ENCODE measurements around the gene B4GALNT3. TPM values are rescaled to one million over a fixed set of nuclear protein-coding genes. Genes with fewer than 3 reads are reported as not detected.

B4GALNT3 gene
- total RNA-seq, 1 donor from 2014 or later, result 4.2 TPM

DNA sequence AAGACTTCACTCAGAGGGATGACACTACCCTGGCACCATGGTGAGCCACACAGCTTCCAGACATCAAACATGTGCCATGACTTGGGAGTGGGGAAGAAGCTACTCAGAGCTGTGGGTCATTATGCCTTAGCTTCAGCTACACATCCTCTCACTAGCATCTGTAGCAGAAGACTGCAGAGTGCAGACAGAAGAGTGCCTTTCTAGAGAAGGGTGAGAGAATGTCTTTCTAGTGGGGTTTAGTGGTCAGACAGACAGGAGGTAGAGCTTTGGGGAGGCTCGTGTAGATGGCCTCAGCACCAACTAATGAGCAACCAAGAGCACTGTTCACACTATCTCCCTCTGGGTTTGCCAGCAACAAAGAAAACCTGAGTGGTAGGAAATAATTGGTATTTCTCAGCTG, 4.9 kb upstream of the B4GALNT3 start:
- H3K9me3 ChIP-seq (ENCODE audit: control insufficient read depth in 3 of 3, low read length in 3 of 3), result no peaks in the 10 kb centered on the region
- no peaks in the 10 kb centered on the region for H3K36me3 ChIP-seq (ENCODE audit: control insufficient read depth in 3 of 3, insufficient read depth in 3 of 3, low read length in 3 of 3)
- no peak overlapping the region for H3K9ac ChIP-seq (ENCODE audit: low read depth in 1 of 3, low read length in 3 of 3)
- H3K27ac ChIP-seq (ENCODE audit: low read depth, low read length), result no peak overlapping the region
- H3K4me1 ChIP-seq (ENCODE audit: control insufficient read depth in 3 of 3, insufficient read depth in 3 of 3, low read length in 3 of 3), result peaks cover 6 to 7% (median 6%) of the 10 kb centered on the region in 3 donors
- H3K4me3 ChIP-seq (ENCODE audit: low read length in 3 of 3), result no peak overlapping the region
- H3K27me3 ChIP-seq (ENCODE audit: control insufficient read depth in 3 of 3, insufficient read depth in 3 of 3, low read length in 3 of 3), result peaks cover 6 to 11% (median 9%) of the 10 kb centered on the region in 3 donors

- Histone ChIP-seq H3K9me3 (ENCODE audit: control insufficient read depth in 3 of 3, low read length in 3 of 3) (no peaks in the 10 kb centered on the region), H3K27ac (ENCODE audit: low read depth, low read length) (no peak overlapping the region), H3K27me3 (ENCODE audit: control insufficient read depth in 3 of 3, insufficient read depth in 3 of 3, low read length in 3 of 3) (peaks cover 6 to 11% (median 9%) of the 10 kb centered on the region in 3 donors), H3K4me1 (ENCODE audit: control insufficient read depth in 3 of 3, insufficient read depth in 3 of 3, low read length in 3 of 3) (peaks cover 6 to 7% (median 7%) of the 10 kb centered on the region in 3 donors), H3K4me3 (ENCODE audit: low read length in 3 of 3) (no peak overlapping the region), H3K9ac (ENCODE audit: low read depth in 1 of 3, low read length in 3 of 3) (no peak overlapping the region), H3K36me3 (ENCODE audit: control insufficient read depth in 3 of 3, insufficient read depth in 3 of 3, low read length in 3 of 3) (no peaks in the 10 kb centered on the region)
Observed at GRCh38 chr12:455821-456220, 3.9 kb upstream of the B4GALNT3 start.

GRCh38 chr12:457676-458075, 2.1 kb upstream of the B4GALNT3 start:
- no peaks in the 10 kb centered on the region for H3K9me3 ChIP-seq (ENCODE audit: control insufficient read depth in 3 of 3, low read length in 3 of 3)
- no peak overlapping the region for H3K4me3 ChIP-seq (ENCODE audit: low read length in 3 of 3)
- H3K9ac ChIP-seq (ENCODE audit: low read depth in 1 of 3, low read length in 3 of 3), result no peak overlapping the region
- no peaks in the 10 kb centered on the region for H3K36me3 ChIP-seq (ENCODE audit: control insufficient read depth in 3 of 3, insufficient read depth in 3 of 3, low read length in 3 of 3)
- H3K27ac ChIP-seq (ENCODE audit: low read depth, low read length), result no peak overlapping the region
- peaks cover 6 to 8% (median 6%) of the 10 kb centered on the region in 3 donors for H3K27me3 ChIP-seq (ENCODE audit: control insufficient read depth in 3 of 3, insufficient read depth in 3 of 3, low read length in 3 of 3)
- peaks cover 6 to 8% (median 7%) of the 10 kb centered on the region in 3 donors for H3K4me1 ChIP-seq (ENCODE audit: control insufficient read depth in 3 of 3, insufficient read depth in 3 of 3, low read length in 3 of 3)

- Histone ChIP-seq H3K9ac (ENCODE audit: low read depth in 1 of 3, low read length in 3 of 3) (peak overlapping the region; percentile 5 to 66 (median 46)), H3K27ac (ENCODE audit: low read depth, low read length) (no peak overlapping the region), H3K4me3 (ENCODE audit: low read length in 3 of 3) (peak overlapping the region; percentile 58 to 77 (median 75)), H3K9me3 (ENCODE audit: control insufficient read depth in 3 of 3, low read length in 3 of 3) (no peaks in the 10 kb centered on the region), H3K27me3 (ENCODE audit: control insufficient read depth in 3 of 3, insufficient read depth in 3 of 3, low read length in 3 of 3) (peaks cover 6 to 8% (median 6%) of the 10 kb centered on the region in 3 donors), H3K4me1 (ENCODE audit: control insufficient read depth in 3 of 3, insufficient read depth in 3 of 3, low read length in 3 of 3) (peaks cover 7 to 11% (median 8%) of the 10 kb centered on the region in 3 donors), H3K36me3 (ENCODE audit: control insufficient read depth in 3 of 3, insufficient read depth in 3 of 3, low read length in 3 of 3) (no peaks in the 10 kb centered on the region)
Observed at GRCh38 chr12:459050-459429, 699 bp upstream of the B4GALNT3 start.

DNA sequence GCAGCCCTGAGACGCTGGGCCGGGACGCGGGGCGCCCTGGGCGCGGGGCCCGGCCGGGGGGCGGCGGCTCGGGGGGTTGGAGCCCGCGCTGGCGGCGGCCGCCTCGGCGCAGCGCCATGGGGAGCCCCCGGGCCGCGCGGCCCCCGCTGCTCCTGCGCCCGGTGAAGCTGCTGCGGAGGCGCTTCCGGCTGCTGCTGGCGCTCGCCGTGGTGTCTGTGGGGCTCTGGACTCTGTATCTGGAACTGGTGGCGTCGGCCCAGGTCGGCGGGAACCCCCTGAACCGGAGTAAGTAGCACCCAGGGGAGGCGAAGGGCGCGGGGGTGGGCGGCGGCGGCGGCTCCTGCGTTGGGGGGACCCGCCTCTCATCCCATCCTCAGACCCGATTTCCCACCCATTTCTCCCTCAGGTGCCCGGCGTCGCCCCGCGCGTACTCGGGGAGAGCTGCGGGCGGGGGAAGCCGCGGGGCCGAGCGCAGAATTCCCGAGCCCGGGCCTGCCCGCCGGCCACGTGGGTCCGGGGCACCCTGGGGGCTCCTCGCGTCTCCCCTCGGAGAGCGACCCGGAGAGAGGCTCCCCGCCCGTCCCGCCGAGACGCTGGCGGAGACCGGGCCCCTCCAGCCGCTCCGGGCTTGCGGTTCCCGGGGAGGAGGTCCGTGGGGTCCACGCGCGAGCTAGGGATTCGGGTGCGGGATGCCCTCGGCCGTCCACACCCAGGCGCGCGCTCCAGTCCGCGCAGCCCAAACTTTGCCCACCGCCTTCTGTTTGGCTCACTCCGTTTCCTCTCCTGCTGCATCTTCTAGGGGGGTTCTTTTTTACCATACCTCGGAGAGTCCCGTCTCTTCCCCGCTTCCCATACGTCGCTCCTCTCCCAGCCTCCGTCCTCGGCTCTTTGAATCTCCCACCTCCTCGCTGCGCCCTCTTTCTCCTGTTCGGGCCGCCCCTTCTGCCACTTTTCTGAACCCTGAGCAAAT, 807 bp downstream of the B4GALNT3 start:
- Histone ChIP-seq H3K9ac (ENCODE audit: low read depth in 1 of 3, low read length in 3 of 3) (peak overlapping the region in 2 of 3 donors; percentile 17 to 72), H3K36me3 (ENCODE audit: control insufficient read depth in 3 of 3, insufficient read depth in 3 of 3, low read length in 3 of 3) (no peaks in the 10 kb centered on the region), H3K27ac (ENCODE audit: low read depth, low read length) (no peak overlapping the region), H3K27me3 (ENCODE audit: control insufficient read depth in 3 of 3, insufficient read depth in 3 of 3, low read length in 3 of 3) (peaks cover 6 to 8% (median 6%) of the 10 kb centered on the region in 3 donors), H3K4me1 (ENCODE audit: control insufficient read depth in 3 of 3, insufficient read depth in 3 of 3, low read length in 3 of 3) (peaks cover 11 to 21% (median 18%) of the 10 kb centered on the region in 3 donors), H3K9me3 (ENCODE audit: control insufficient read depth in 3 of 3, low read length in 3 of 3) (no peaks in the 10 kb centered on the region), H3K4me3 (ENCODE audit: low read length in 3 of 3) (peak overlapping the region in 2 of 3 donors; percentile 60 to 77)

DNA sequence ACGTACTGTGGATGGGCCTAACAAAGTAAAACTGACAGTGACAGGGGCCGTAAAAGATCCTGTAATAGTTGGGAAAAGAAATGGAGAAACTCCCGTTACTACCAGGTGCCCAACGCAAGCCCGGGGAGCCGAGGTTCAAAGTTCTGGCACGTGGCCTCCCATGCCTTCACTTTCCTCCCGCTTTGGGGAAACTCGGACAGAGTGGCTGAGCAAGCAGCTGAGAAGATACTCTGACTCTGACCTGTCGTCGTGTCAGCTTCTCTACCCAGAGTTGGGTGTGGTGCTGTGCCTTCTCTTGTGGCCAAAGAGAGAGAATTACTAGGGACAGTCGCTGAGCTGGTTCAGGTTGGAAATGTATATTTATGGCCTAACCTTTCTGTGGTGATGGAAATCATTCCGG, 1.7 kb downstream of the B4GALNT3 start:
- H3K27me3 ChIP-seq (ENCODE audit: control insufficient read depth in 3 of 3, insufficient read depth in 3 of 3, low read length in 3 of 3), result peaks cover 6 to 8% (median 6%) of the 10 kb centered on the region in 3 donors
- H3K4me1 ChIP-seq (ENCODE audit: control insufficient read depth in 3 of 3, insufficient read depth in 3 of 3, low read length in 3 of 3), result peaks cover 11 to 28% (median 24%) of the 10 kb centered on the region in 3 donors
- no peak overlapping the region for H3K27ac ChIP-seq (ENCODE audit: low read depth, low read length)
- no peak overlapping the region for H3K4me3 ChIP-seq (ENCODE audit: low read length in 3 of 3)
- H3K9ac ChIP-seq (ENCODE audit: low read depth in 1 of 3, low read length in 3 of 3), result no peak overlapping the region
- no peaks in the 10 kb centered on the region for H3K36me3 ChIP-seq (ENCODE audit: control insufficient read depth in 3 of 3, insufficient read depth in 3 of 3, low read length in 3 of 3)
- H3K9me3 ChIP-seq (ENCODE audit: control insufficient read depth in 3 of 3, low read length in 3 of 3), result no peaks in the 10 kb centered on the region

GRCh38 chr12:462936-463705, 3.4 kb downstream of the B4GALNT3 start:
- no peak overlapping the region for H3K27ac ChIP-seq (ENCODE audit: low read depth, low read length)
- H3K9me3 ChIP-seq (ENCODE audit: control insufficient read depth in 3 of 3, low read length in 3 of 3), result no peaks in the 10 kb centered on the region
- peaks cover 11 to 32% (median 26%) of the 10 kb centered on the region in 3 donors for H3K4me1 ChIP-seq (ENCODE audit: control insufficient read depth in 3 of 3, insufficient read depth in 3 of 3, low read length in 3 of 3)
- H3K27me3 ChIP-seq (ENCODE audit: control insufficient read depth in 3 of 3, insufficient read depth in 3 of 3, low read length in 3 of 3), result peaks cover 1 to 8% (median 6%) of the 10 kb centered on the region in 3 donors
- no peak overlapping the region for H3K9ac ChIP-seq (ENCODE audit: low read depth in 1 of 3, low read length in 3 of 3)
- H3K36me3 ChIP-seq (ENCODE audit: control insufficient read depth in 3 of 3, insufficient read depth in 3 of 3, low read length in 3 of 3), result no peaks in the 10 kb centered on the region
- H3K4me3 ChIP-seq (ENCODE audit: low read length in 3 of 3), result no peak overlapping the region

DNA sequence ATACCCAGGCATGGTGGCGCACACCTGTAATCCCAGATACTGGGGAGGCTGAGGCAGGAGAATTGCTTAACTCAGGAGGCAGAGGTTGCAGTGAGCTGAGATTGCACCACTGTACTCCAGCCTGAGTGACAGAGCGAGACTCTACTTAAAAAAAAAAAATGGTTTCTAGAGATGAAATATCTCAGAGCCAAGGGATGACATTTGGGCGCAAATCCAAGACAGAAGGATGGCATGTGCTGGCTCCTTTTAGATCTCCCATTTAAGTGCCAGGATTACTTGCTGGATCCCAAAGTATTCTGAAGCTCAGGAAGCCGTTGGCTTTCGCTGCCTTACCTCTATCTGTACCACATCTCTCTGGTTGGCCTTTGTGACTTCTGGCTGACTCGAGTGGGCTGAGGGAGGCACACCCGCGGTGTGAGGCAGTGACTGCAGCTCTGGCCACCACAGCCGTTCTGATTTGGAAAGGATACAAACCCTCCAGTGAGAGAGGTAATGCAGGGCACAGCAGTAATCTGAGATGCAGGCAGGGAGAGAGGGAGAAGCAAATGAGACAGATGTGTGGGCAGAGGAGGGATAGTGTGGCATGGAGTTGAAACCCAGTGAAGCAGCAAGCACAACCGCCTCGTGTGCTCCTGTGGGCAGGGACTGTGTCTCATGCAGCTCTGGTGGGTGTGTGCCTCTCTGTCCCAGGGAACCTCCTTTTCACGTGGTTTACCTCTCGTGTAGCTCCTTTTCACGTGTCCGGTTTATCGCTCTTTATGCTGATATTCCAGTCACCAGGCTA, 4.9 kb downstream of the B4GALNT3 start:
- H3K9me3 ChIP-seq (ENCODE audit: control insufficient read depth in 3 of 3, low read length in 3 of 3), result no peaks in the 10 kb centered on the region
- H3K4me1 ChIP-seq (ENCODE audit: control insufficient read depth in 3 of 3, insufficient read depth in 3 of 3, low read length in 3 of 3), result peaks cover 5 to 38% (median 26%) of the 10 kb centered on the region in 3 donors
- no peaks in the 10 kb centered on the region for H3K27me3 ChIP-seq (ENCODE audit: control insufficient read depth in 3 of 3, insufficient read depth in 3 of 3, low read length in 3 of 3)
- H3K27ac ChIP-seq (ENCODE audit: low read depth, low read length), result peak overlapping the region; percentile 28
- H3K36me3 ChIP-seq (ENCODE audit: control insufficient read depth in 3 of 3, insufficient read depth in 3 of 3, low read length in 3 of 3), result no peaks in the 10 kb centered on the region
- H3K9ac ChIP-seq (ENCODE audit: low read depth in 1 of 3, low read length in 3 of 3), result peak overlapping the region in 1 of 3 donors; percentile 40
- H3K4me3 ChIP-seq (ENCODE audit: low read length in 3 of 3), result peak overlapping the region; percentile 20 to 68 (median 52)

GRCh38 chr12:466039-466438, 6.3 kb downstream of the B4GALNT3 start:
- H3K4me3 ChIP-seq (ENCODE audit: low read length in 3 of 3), result peak overlapping the region in 1 of 3 donors; percentile 17
- no peaks in the 10 kb centered on the region for H3K27me3 ChIP-seq (ENCODE audit: control insufficient read depth in 3 of 3, insufficient read depth in 3 of 3, low read length in 3 of 3)
- no peaks in the 10 kb centered on the region for H3K36me3 ChIP-seq (ENCODE audit: control insufficient read depth in 3 of 3, insufficient read depth in 3 of 3, low read length in 3 of 3)
- peak overlapping the region in 1 of 3 donors; percentile 20 for H3K9ac ChIP-seq (ENCODE audit: low read depth in 1 of 3, low read length in 3 of 3)
- H3K4me1 ChIP-seq (ENCODE audit: control insufficient read depth in 3 of 3, insufficient read depth in 3 of 3, low read length in 3 of 3), result peaks cover 10 to 48% (median 34%) of the 10 kb centered on the region in 3 donors
- peak overlapping the region; percentile 28 for H3K27ac ChIP-seq (ENCODE audit: low read depth, low read length)
- H3K9me3 ChIP-seq (ENCODE audit: control insufficient read depth in 3 of 3, low read length in 3 of 3), result no peaks in the 10 kb centered on the region
